Activated naive CD8-positive, alpha-beta T cell treated with anti-CD3 and anti-CD28 coated beads, Interleukin-2, amount 10 ng/mL, durations not matched to agents 7 days and 5 days (primary cell): ENCODE data around the gene OR4C6. TPM values are rescaled to one million over a fixed set of nuclear protein-coding genes. Genes with fewer than 3 reads are reported as not detected.

Source experiments
- total RNA-seq, 2 experiments: library from RNA; stranded (reverse); gene quantifications; one replicate each; pipeline ENCODE4 v1.2.3, GENCODE V29; 2021

The OR4C6 gene
- total RNA-seq, 2 experiments from 2014 or later = not detected

Other genes starting within 250 kb of the OR4C6 start
- gene OR4C15, start 107.7 kb upstream of the OR4C6 start, total RNA-seq = not detected
- gene OR4C16, start 90.1 kb upstream of the OR4C6 start, total RNA-seq = not detected
- not detected for gene OR4C11, start 54.6 kb upstream of the OR4C6 start, total RNA-seq
- not detected for gene OR4P4, start 27.1 kb upstream of the OR4C6 start, total RNA-seq
- gene OR4S2, start 13.9 kb upstream of the OR4C6 start, total RNA-seq = not detected
- not detected for gene OR5D13, start 111.2 kb downstream of the OR4C6 start, total RNA-seq
- not detected for gene OR5D14, start 133.4 kb downstream of the OR4C6 start, total RNA-seq
- not detected for gene OR5L1, start 149.2 kb downstream of the OR4C6 start, total RNA-seq
- gene OR5D18, start 157.4 kb downstream of the OR4C6 start, total RNA-seq = not detected
- gene OR5L2, start 165.0 kb downstream of the OR4C6 start, total RNA-seq = not detected
- gene OR5D16, start 176.6 kb downstream of the OR4C6 start, total RNA-seq = not detected
- gene TRIM51, start 221.1 kb downstream of the OR4C6 start, total RNA-seq = not detected